ENCODE data around the gene ADAM23.

ADAM23 gene

DNA sequence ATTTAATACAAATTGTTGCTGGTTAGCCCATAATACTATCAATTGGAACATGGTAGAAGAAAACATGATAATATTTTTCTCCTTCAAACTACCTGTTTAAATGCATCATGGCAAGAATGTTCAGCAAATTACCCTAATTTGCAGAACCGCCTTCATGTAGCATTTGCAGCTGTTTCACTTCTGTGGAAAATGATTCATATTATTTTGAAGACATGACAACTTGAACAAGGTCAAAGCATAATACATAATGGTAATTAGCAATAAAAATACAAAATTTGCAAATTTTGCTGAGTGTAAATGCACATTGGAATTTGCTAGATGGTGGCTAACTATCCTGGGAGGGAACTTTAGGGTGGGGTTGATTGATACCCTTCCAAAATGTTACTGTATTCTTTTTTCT, 30.8 kb downstream of the ADAM23 start:
- Histone ChIP-seq H2AK5ac (ENCODE audit: low read depth, low read length) (no peak overlapping the region), H4K91ac (ENCODE audit: low read depth, low read length, poor library complexity) (no peak overlapping the region), H3K23ac (ENCODE audit: low read depth, low read length, poor library complexity) (no peak overlapping the region), H2BK15ac (ENCODE audit: low read length) (no peak overlapping the region), H4K8ac (ENCODE audit: low read depth, low read length) (no peak overlapping the region), H3K9ac (ENCODE audit: low read depth, low read length, poor library complexity) (no peak overlapping the region), H3K18ac (ENCODE audit: low read length) (no peak overlapping the region), H3K4me2 (ENCODE audit: insufficient read depth, low read length, poor library complexity, severe bottlenecking) (no peak overlapping the region), H3K4me1 (ENCODE audit: control insufficient read depth in 2 of 2, insufficient read depth in 1 of 2, low read depth in 1 of 2, low read length in 2 of 2) (no peaks in the 10 kb centered on the region), H2BK120ac (ENCODE audit: low read depth, low read length) (no peak overlapping the region), H3K27me3 (ENCODE audit: control insufficient read depth in 3 of 3, insufficient read depth in 3 of 3, low read depth in 1 of 3, low read length in 3 of 3) (no peaks in the 10 kb centered on the region), H3K79me1 (ENCODE audit: low read depth, low read length) (no peaks in the 10 kb centered on the region), H2AFZ (ENCODE audit: low read length) (no peak overlapping the region), H3K4me3 (ENCODE audit: low read length in 2 of 2) (no peak overlapping the region), H3K14ac (ENCODE audit: low read length) (no peak overlapping the region), H3K36me3 (replicated peaks in 1 of 2; ENCODE audit: control insufficient read depth in 2 of 2, insufficient read depth in 2 of 2, low read length in 2 of 2) (no peaks in the 10 kb centered on the region), H3K4ac (ENCODE audit: low read length) (no peak overlapping the region), H3K27ac (replicated peaks; ENCODE audit: low read length) (no peak overlapping the region), H2BK12ac (ENCODE audit: low read length) (no peak overlapping the region), H2BK5ac (ENCODE audit: low read length) (no peak overlapping the region), H3K9me3 (replicated peaks in 1 of 2; ENCODE audit: control insufficient read depth in 2 of 2, insufficient read depth in 1 of 2, low read depth in 1 of 2, low read length in 2 of 2) (peaks cover 0 to 8% of the 10 kb centered on the region in 2 donors)
- no CpG with 5 or more reads among the region's 1 CpG for WGBS, 2 donors (ENCODE audit: extremely low coverage in 2 of 2, insufficient read length in 2 of 2, insufficient replicate concordance in 1 of 2)
- no peak for DNase-seq (ENCODE audit: low spot score)

DNA sequence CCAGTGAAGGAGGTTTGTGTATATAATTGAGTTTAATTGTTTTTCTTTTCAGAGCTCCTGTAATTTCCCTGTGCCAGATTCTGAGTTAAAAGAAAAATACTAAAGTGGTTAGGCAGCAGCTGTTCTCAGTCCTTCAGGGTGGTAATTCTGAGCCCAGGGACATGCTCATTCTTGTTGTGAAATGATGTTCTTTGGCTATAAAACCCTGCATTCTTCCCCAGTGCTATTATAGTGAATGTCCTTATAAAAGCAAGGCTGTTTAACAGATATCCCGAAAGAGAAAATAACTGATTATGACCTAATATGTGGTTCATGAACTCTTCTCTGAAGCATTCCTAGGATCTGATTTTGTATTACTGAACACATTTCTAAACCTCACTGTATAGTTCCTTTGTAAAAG, 34.0 kb downstream of the ADAM23 start:
- Histone ChIP-seq H2BK120ac (ENCODE audit: low read depth, low read length) (no peak overlapping the region), H3K14ac (ENCODE audit: low read length) (no peak overlapping the region), H2BK15ac (ENCODE audit: low read length) (no peak overlapping the region), H3K9ac (ENCODE audit: low read depth, low read length, poor library complexity) (no peak overlapping the region), H3K18ac (ENCODE audit: low read length) (no peak overlapping the region), H3K79me1 (ENCODE audit: low read depth, low read length) (no peaks in the 10 kb centered on the region), H3K9me3 (replicated peaks in 1 of 2; ENCODE audit: control insufficient read depth in 2 of 2, insufficient read depth in 1 of 2, low read depth in 1 of 2, low read length in 2 of 2) (peaks cover 0 to 8% of the 10 kb centered on the region in 2 donors), H3K4me2 (ENCODE audit: insufficient read depth, low read length, poor library complexity, severe bottlenecking) (no peak overlapping the region), H3K27me3 (ENCODE audit: control insufficient read depth in 3 of 3, insufficient read depth in 3 of 3, low read depth in 1 of 3, low read length in 3 of 3) (no peaks in the 10 kb centered on the region), H4K91ac (ENCODE audit: low read depth, low read length, poor library complexity) (no peak overlapping the region), H3K4me1 (ENCODE audit: control insufficient read depth in 2 of 2, insufficient read depth in 1 of 2, low read depth in 1 of 2, low read length in 2 of 2) (peaks cover 0 to 3% of the 10 kb centered on the region in 2 donors), H2BK12ac (ENCODE audit: low read length) (no peak overlapping the region), H2AFZ (ENCODE audit: low read length) (no peak overlapping the region), H3K36me3 (replicated peaks in 1 of 2; ENCODE audit: control insufficient read depth in 2 of 2, insufficient read depth in 2 of 2, low read length in 2 of 2) (no peaks in the 10 kb centered on the region), H3K4ac (ENCODE audit: low read length) (no peak overlapping the region), H2AK5ac (ENCODE audit: low read depth, low read length) (no peak overlapping the region), H2BK5ac (ENCODE audit: low read length) (no peak overlapping the region), H4K8ac (ENCODE audit: low read depth, low read length) (no peak overlapping the region), H3K27ac (replicated peaks; ENCODE audit: low read length) (no peak overlapping the region), H3K4me3 (ENCODE audit: low read length in 2 of 2) (no peak overlapping the region), H3K23ac (ENCODE audit: low read depth, low read length, poor library complexity) (no peak overlapping the region)
- no peak for DNase-seq (ENCODE audit: low spot score)
- WGBS, 2 donors (ENCODE audit: extremely low coverage in 2 of 2, insufficient read length in 2 of 2, insufficient replicate concordance in 1 of 2) = no CpG with 5 or more reads among the region's 1 CpG

DNA sequence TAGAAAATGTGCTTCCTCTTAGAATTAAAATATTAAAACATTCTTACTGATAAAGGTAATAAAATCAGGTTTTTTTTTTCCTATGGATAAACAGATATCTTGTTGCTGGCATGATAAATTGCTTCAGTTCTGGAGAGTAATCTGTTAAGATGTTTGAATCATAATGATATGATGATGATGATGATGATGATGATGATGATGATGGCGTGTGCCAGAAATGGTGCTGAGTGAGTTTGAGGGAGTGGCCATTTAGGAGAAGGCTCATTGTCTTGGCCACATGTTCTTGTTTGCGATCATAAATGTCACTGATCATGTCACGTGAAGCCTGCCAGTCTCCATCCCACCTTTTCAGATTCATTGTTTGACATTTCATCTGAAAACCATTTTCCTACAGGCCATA, 35.0 kb downstream of the ADAM23 start:
- H3K27ac ChIP-seq (replicated peaks; ENCODE audit: low read length) = no peak overlapping the region
- H3K4me1 ChIP-seq (ENCODE audit: control insufficient read depth in 2 of 2, insufficient read depth in 1 of 2, low read depth in 1 of 2, low read length in 2 of 2) = peaks cover 0 to 3% of the 10 kb centered on the region in 2 donors
- H3K14ac ChIP-seq (ENCODE audit: low read length) = no peak overlapping the region
- no peak overlapping the region for H3K18ac ChIP-seq (ENCODE audit: low read length)
- peaks cover 0 to 8% of the 10 kb centered on the region in 2 donors for H3K9me3 ChIP-seq (replicated peaks in 1 of 2; ENCODE audit: control insufficient read depth in 2 of 2, insufficient read depth in 1 of 2, low read depth in 1 of 2, low read length in 2 of 2)
- no peak overlapping the region for H3K9ac ChIP-seq (ENCODE audit: low read depth, low read length, poor library complexity)
- H2BK5ac ChIP-seq (ENCODE audit: low read length) = no peak overlapping the region
- H3K4me3 ChIP-seq (ENCODE audit: low read length in 2 of 2) = no peak overlapping the region
- no peaks in the 10 kb centered on the region for H3K79me1 ChIP-seq (ENCODE audit: low read depth, low read length)
- H2BK15ac ChIP-seq (ENCODE audit: low read length) = no peak overlapping the region
- no peaks in the 10 kb centered on the region for H3K27me3 ChIP-seq (ENCODE audit: control insufficient read depth in 3 of 3, insufficient read depth in 3 of 3, low read depth in 1 of 3, low read length in 3 of 3)
- H4K91ac ChIP-seq (ENCODE audit: low read depth, low read length, poor library complexity) = no peak overlapping the region
- DNase-seq (ENCODE audit: low spot score) = no peak
- no peak overlapping the region for H4K8ac ChIP-seq (ENCODE audit: low read depth, low read length)
- no peak overlapping the region for H2BK120ac ChIP-seq (ENCODE audit: low read depth, low read length)
- H2AK5ac ChIP-seq (ENCODE audit: low read depth, low read length) = no peak overlapping the region
- no peak overlapping the region for H2BK12ac ChIP-seq (ENCODE audit: low read length)
- H2AFZ ChIP-seq (ENCODE audit: low read length) = no peak overlapping the region
- H3K36me3 ChIP-seq (replicated peaks in 1 of 2; ENCODE audit: control insufficient read depth in 2 of 2, insufficient read depth in 2 of 2, low read length in 2 of 2) = no peaks in the 10 kb centered on the region
- H3K4me2 ChIP-seq (ENCODE audit: insufficient read depth, low read length, poor library complexity, severe bottlenecking) = no peak overlapping the region
- H3K4ac ChIP-seq (ENCODE audit: low read length) = no peak overlapping the region
- WGBS, 2 donors (ENCODE audit: extremely low coverage in 2 of 2, insufficient read length in 2 of 2, insufficient replicate concordance in 1 of 2) = no CpG with 5 or more reads among the region's 3 CpGs
- H3K23ac ChIP-seq (ENCODE audit: low read depth, low read length, poor library complexity) = no peak overlapping the region

DNA sequence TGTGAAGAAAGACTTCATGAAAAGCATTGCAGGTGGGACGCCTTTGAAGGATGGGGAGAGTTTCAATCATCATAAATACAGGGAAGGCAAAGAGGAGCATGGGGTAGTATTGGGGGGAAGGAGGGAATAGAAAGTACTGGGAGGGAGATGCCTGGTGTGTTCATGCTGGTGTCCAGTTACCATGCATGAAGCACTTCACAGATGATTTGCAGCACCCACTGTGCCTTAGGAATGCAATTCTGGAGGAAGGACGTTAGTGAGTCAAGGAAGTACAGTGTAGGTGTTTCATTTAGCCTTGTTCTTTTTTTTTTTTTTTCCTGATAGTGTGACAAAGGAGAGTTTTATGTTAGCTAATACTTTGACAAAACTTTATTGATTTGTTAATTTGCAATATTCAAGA, 36.8 kb downstream of the ADAM23 start:
- Histone ChIP-seq H3K9me3 (replicated peaks in 1 of 2; ENCODE audit: control insufficient read depth in 2 of 2, insufficient read depth in 1 of 2, low read depth in 1 of 2, low read length in 2 of 2) (peaks cover 2 to 14% of the 10 kb centered on the region in 2 donors), H2AFZ (ENCODE audit: low read length) (no peak overlapping the region), H3K14ac (ENCODE audit: low read length) (no peak overlapping the region), H3K36me3 (replicated peaks in 1 of 2; ENCODE audit: control insufficient read depth in 2 of 2, insufficient read depth in 2 of 2, low read length in 2 of 2) (no peaks in the 10 kb centered on the region), H2BK15ac (ENCODE audit: low read length) (no peak overlapping the region), H3K9ac (ENCODE audit: low read depth, low read length, poor library complexity) (no peak overlapping the region), H2BK12ac (ENCODE audit: low read length) (no peak overlapping the region), H3K4me3 (ENCODE audit: low read length in 2 of 2) (no peak overlapping the region), H2AK5ac (ENCODE audit: low read depth, low read length) (no peak overlapping the region), H3K27me3 (ENCODE audit: control insufficient read depth in 3 of 3, insufficient read depth in 3 of 3, low read depth in 1 of 3, low read length in 3 of 3) (no peaks in the 10 kb centered on the region), H4K8ac (ENCODE audit: low read depth, low read length) (no peak overlapping the region), H3K4me2 (ENCODE audit: insufficient read depth, low read length, poor library complexity, severe bottlenecking) (no peak overlapping the region), H3K23ac (ENCODE audit: low read depth, low read length, poor library complexity) (no peak overlapping the region), H3K4ac (ENCODE audit: low read length) (no peak overlapping the region), H2BK5ac (ENCODE audit: low read length) (no peak overlapping the region), H3K27ac (replicated peaks; ENCODE audit: low read length) (no peak overlapping the region), H3K4me1 (ENCODE audit: control insufficient read depth in 2 of 2, insufficient read depth in 1 of 2, low read depth in 1 of 2, low read length in 2 of 2) (peaks cover 0 to 3% of the 10 kb centered on the region in 2 donors), H3K79me1 (ENCODE audit: low read depth, low read length) (no peaks in the 10 kb centered on the region), H3K18ac (ENCODE audit: low read length) (no peak overlapping the region), H2BK120ac (ENCODE audit: low read depth, low read length) (no peak overlapping the region), H4K91ac (ENCODE audit: low read depth, low read length, poor library complexity) (no peak overlapping the region)
- DNase-seq (ENCODE audit: low spot score) = no peak
- WGBS, 2 donors (ENCODE audit: extremely low coverage in 2 of 2, insufficient read length in 2 of 2, insufficient replicate concordance in 1 of 2) = no CpG with 5 or more reads among the region's 2 CpGs
